ENCODE measurements around the gene SOX11.

The SOX11 gene

GRCh38 chr2:5686068-5686467 is 6.1 kb upstream of the SOX11 start:
- H3K9ac ChIP-seq (ENCODE audit: low read depth, low read length, poor library complexity, severe bottlenecking): no peak overlapping the region
- no peak overlapping the region for H3K4me2 ChIP-seq (ENCODE audit: low read depth, low read length, poor library complexity, severe bottlenecking)
- H3K9me3 ChIP-seq (ENCODE audit: insufficient read depth, low read depth, low read length): no peaks in the 10 kb centered on the region
- H3K36me3 ChIP-seq (ENCODE audit: insufficient read depth, low read length): no peaks in the 10 kb centered on the region
- no peak overlapping the region for H3K4me3 ChIP-seq (ENCODE audit: low read length, poor library complexity, severe bottlenecking)
- H3F3A ChIP-seq (ENCODE audit: low read depth): no peaks in the 10 kb centered on the region
- H3K27me3 ChIP-seq (ENCODE audit: insufficient read depth, low read length, poor library complexity, severe bottlenecking): no peaks in the 10 kb centered on the region
- no peaks in the 10 kb centered on the region for H3K4me1 ChIP-seq (ENCODE audit: insufficient read depth, low read length, poor library complexity, severe bottlenecking)
- H2AFZ ChIP-seq (ENCODE audit: low read length): no peak overlapping the region
- TF ChIP-seq CTCF (conservative IDR thresholded peaks at IDR 0.05; ENCODE audit: low read length) (no peak), EZH2phosphoT487 (IDR thresholded peaks at IDR 0.05; ENCODE audit: borderline replicate concordance) (no peak)
- H3K9me2 ChIP-seq (replicated peaks; ENCODE audit: low read depth, low read length): no peaks in the 10 kb centered on the region
- no peaks in the 10 kb centered on the region for H3K79me2 ChIP-seq (ENCODE audit: insufficient read depth, low read length)
- no peaks in the 10 kb centered on the region for H4K20me1 ChIP-seq (ENCODE audit: insufficient read depth, low read length, poor library complexity, severe bottlenecking)

DNA sequence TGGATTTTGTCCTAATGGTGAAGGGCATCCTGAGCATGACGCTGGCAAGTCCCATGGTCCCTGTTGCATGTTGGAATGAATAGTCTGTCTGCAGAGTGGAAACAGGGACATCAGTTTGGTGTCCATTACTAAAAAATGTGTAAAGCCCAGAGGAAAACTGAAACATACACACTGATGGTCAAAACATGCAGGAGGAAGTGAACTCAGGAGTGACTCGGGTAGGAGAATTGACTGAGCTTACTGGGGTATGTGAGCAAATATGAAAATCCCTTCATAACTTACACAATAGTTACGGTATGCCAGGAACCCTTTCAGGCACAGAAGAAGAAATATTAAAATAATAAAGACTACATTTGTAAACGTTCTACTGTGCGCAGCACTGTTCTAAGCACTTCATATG is 5.6 kb upstream of the SOX11 start:
- H4K20me1 ChIP-seq (ENCODE audit: insufficient read depth, low read length, poor library complexity, severe bottlenecking): no peaks in the 10 kb centered on the region
- no peak for TF ChIP-seq EZH2phosphoT487 (IDR thresholded peaks at IDR 0.05; ENCODE audit: borderline replicate concordance)
- TF ChIP-seq CTCF (conservative IDR thresholded peaks at IDR 0.05; ENCODE audit: low read length): no peak
- no peak overlapping the region for H2AFZ ChIP-seq (ENCODE audit: low read length)
- H3K9me3 ChIP-seq (ENCODE audit: insufficient read depth, low read depth, low read length): no peaks in the 10 kb centered on the region
- H3K79me2 ChIP-seq (ENCODE audit: insufficient read depth, low read length): no peaks in the 10 kb centered on the region
- H3K9me2 ChIP-seq (replicated peaks; ENCODE audit: low read depth, low read length): no peaks in the 10 kb centered on the region
- H3K9ac ChIP-seq (ENCODE audit: low read depth, low read length, poor library complexity, severe bottlenecking): no peak overlapping the region
- H3F3A ChIP-seq (ENCODE audit: low read depth): no peaks in the 10 kb centered on the region
- H3K4me2 ChIP-seq (ENCODE audit: low read depth, low read length, poor library complexity, severe bottlenecking): no peak overlapping the region
- H3K36me3 ChIP-seq (ENCODE audit: insufficient read depth, low read length): no peaks in the 10 kb centered on the region
- H3K27me3 ChIP-seq (ENCODE audit: insufficient read depth, low read length, poor library complexity, severe bottlenecking): no peaks in the 10 kb centered on the region
- no peaks in the 10 kb centered on the region for H3K4me1 ChIP-seq (ENCODE audit: insufficient read depth, low read length, poor library complexity, severe bottlenecking)
- H3K4me3 ChIP-seq (ENCODE audit: low read length, poor library complexity, severe bottlenecking): no peak overlapping the region

- no peaks in the 10 kb centered on the region for H3K9me2 ChIP-seq (replicated peaks; ENCODE audit: low read depth, low read length)
- H3K36me3 ChIP-seq (ENCODE audit: insufficient read depth, low read length): no peaks in the 10 kb centered on the region
- H3K9ac ChIP-seq (ENCODE audit: low read depth, low read length, poor library complexity, severe bottlenecking): no peak overlapping the region
- TF ChIP-seq EZH2phosphoT487 (IDR thresholded peaks at IDR 0.05; ENCODE audit: borderline replicate concordance): no peak
- no peak for TF ChIP-seq CTCF (conservative IDR thresholded peaks at IDR 0.05; ENCODE audit: low read length)
- no peaks in the 10 kb centered on the region for H3K27me3 ChIP-seq (ENCODE audit: insufficient read depth, low read length, poor library complexity, severe bottlenecking)
- H4K20me1 ChIP-seq (ENCODE audit: insufficient read depth, low read length, poor library complexity, severe bottlenecking): no peaks in the 10 kb centered on the region
- H3K79me2 ChIP-seq (ENCODE audit: insufficient read depth, low read length): no peaks in the 10 kb centered on the region
- H3K9me3 ChIP-seq (ENCODE audit: insufficient read depth, low read depth, low read length): no peaks in the 10 kb centered on the region
- no peaks in the 10 kb centered on the region for H3F3A ChIP-seq (ENCODE audit: low read depth)
- H3K4me2 ChIP-seq (ENCODE audit: low read depth, low read length, poor library complexity, severe bottlenecking): no peak overlapping the region
- no peak overlapping the region for H3K4me3 ChIP-seq (ENCODE audit: low read length, poor library complexity, severe bottlenecking)
- no peaks in the 10 kb centered on the region for H3K4me1 ChIP-seq (ENCODE audit: insufficient read depth, low read length, poor library complexity, severe bottlenecking)
- no peak overlapping the region for H2AFZ ChIP-seq (ENCODE audit: low read length)
Observed at GRCh38 chr2:5689750-5690149, 2.4 kb upstream of the SOX11 start.
